KMS-11 (cell line): ENCODE data around the gene EXOSC9.

Experiments used
- H2AFZ ChIP-seq: fragments of 200-600 bp; sonication (generic); 2 replicates; pipeline ENCODE4 v1.6.1; 2016; ENCODE audit warnings: antibody characterized with exemption, mixed run types, low read depth
- H3K27ac ChIP-seq: fragments of 200-600 bp; sonication (generic); 2 replicates; pipeline ENCODE4 v1.6.1; 2016; ENCODE audit warnings: mild to moderate bottlenecking, mixed run types
- H3K27me3 ChIP-seq: fragments of 200-600 bp; sonication (generic); 2 replicates; pipeline ENCODE4 v1.6.1; 2017; ENCODE audit warnings: mild to moderate bottlenecking, low read depth, mixed run types, moderate library complexity; ENCODE audit not compliant: insufficient read depth
- H3K36me3 ChIP-seq: fragments of 200-600 bp; sonication (generic); 2 replicates; pipeline ENCODE4 v1.6.1; 2017; ENCODE audit warnings: mild to moderate bottlenecking, mixed run types; ENCODE audit not compliant: insufficient read depth
- H3K4me1 ChIP-seq: fragments of 200-600 bp; sonication (generic); 2 replicates; pipeline ENCODE4 v1.6.1; 2016; ENCODE audit warnings: mild to moderate bottlenecking, low read depth, mixed run types; ENCODE audit not compliant: poor library complexity, severe bottlenecking
- H3K4me2 ChIP-seq: fragments of 200-600 bp; sonication (generic); 2 replicates; pipeline ENCODE4 v1.7.0; 2016; ENCODE audit warnings: mild to moderate bottlenecking, mixed run types
- H3K4me3 ChIP-seq: fragments of 200-600 bp; sonication (generic); IDR thresholded peaks from 2 replicates; pipeline ENCODE4 v1.6.1; 2017; ENCODE audit warnings: low read depth, low read length, mixed read lengths; ENCODE audit not compliant: insufficient read depth
- H3K79me2 ChIP-seq: fragments of 200-600 bp; sonication (generic); 2 replicates; pipeline ENCODE4 v1.6.1; 2016; ENCODE audit warnings: low read depth, mixed run types; ENCODE audit not compliant: insufficient read depth
- H3K9ac ChIP-seq: fragments of 200-600 bp; sonication (generic); 2 replicates; pipeline ENCODE4 v1.6.1; 2016; ENCODE audit warnings: mild to moderate bottlenecking, mixed run types
- H4K20me1 ChIP-seq: fragments of 200-600 bp; sonication (generic); 2 replicates; pipeline ENCODE4 v1.6.1; 2016; ENCODE audit warnings: mild to moderate bottlenecking, mixed run types; ENCODE audit not compliant: insufficient read depth
- CTCF ChIP-seq: fragments of 200-600 bp; sonication (generic); conservative IDR thresholded peaks from 2 replicates; pipeline ENCODE4 v1.6.1; 2017; ENCODE audit warnings: low read depth, mild to moderate bottlenecking, antibody characterized with exemption, low read length, moderate library complexity, mixed read lengths

Gene EXOSC9

GRCh38 chr4:121806411-121806810 lies 5.3 kb downstream of the EXOSC9 start:
- Histone ChIP-seq H3K4me2 (no peak overlapping the region), H4K20me1 (no peaks in the 10 kb centered on the region), H3K9ac (no peak overlapping the region), H2AFZ (no peak overlapping the region), H3K79me2 (peaks cover 17% of the 10 kb centered on the region; the same call in 1 of the 2 replicates), H3K4me3 (no peak overlapping the region), H3K36me3 (peaks cover 9% of the 10 kb centered on the region; the same call in 1 of the 2 replicates), H3K4me1 (peaks cover 12% of the 10 kb centered on the region), H3K27ac (no peak overlapping the region), H3K27me3 (no peaks in the 10 kb centered on the region)
- TF ChIP-seq CTCF = no peak

- Histone ChIP-seq H3K4me1 (no peaks in the 10 kb centered on the region), H3K4me2 (no peak overlapping the region), H3K36me3 (peaks cover 12% of the 10 kb centered on the region; the same call in 1 of the 2 replicates), H3K9ac (no peak overlapping the region), H4K20me1 (no peaks in the 10 kb centered on the region), H3K27ac (no peak overlapping the region), H3K27me3 (no peaks in the 10 kb centered on the region), H3K79me2 (no peaks in the 10 kb centered on the region; the same call in 1 of the 2 replicates), H3K4me3 (no peak overlapping the region), H2AFZ (no peak overlapping the region)
- no peak for TF ChIP-seq CTCF
Measured at GRCh38 chr4:121811122-121811521, 10.0 kb downstream of the EXOSC9 start.

GRCh38 chr4:121814756-121815155 lies 13.6 kb downstream of the EXOSC9 start:
- H3K4me1 ChIP-seq = peaks cover 8% of the 10 kb centered on the region
- H3K79me2 ChIP-seq = peaks cover 19% of the 10 kb centered on the region; the same call in 1 of the 2 replicates
- H2AFZ ChIP-seq = no peak overlapping the region
- no peaks in the 10 kb centered on the region for H4K20me1 ChIP-seq
- no peaks in the 10 kb centered on the region for H3K27me3 ChIP-seq
- no peak overlapping the region for H3K4me3 ChIP-seq
- H3K36me3 ChIP-seq = peaks cover 18% of the 10 kb centered on the region; the same call in 1 of the 2 replicates
- H3K4me2 ChIP-seq = no peak overlapping the region
- TF ChIP-seq CTCF = no peak
- no peak overlapping the region for H3K9ac ChIP-seq
- no peak overlapping the region for H3K27ac ChIP-seq

- Histone ChIP-seq H4K20me1 (0 out of 2 replicates have a peak, but pooled peaks cover under 1% of the 10 kb centered on the region), H3K27me3 (no peaks in the 10 kb centered on the region), H3K36me3 (peaks cover 35% of the 10 kb centered on the region), H3K4me2 (no peak overlapping the region), H3K4me1 (peaks cover 31% of the 10 kb centered on the region), H2AFZ (no peak overlapping the region), H3K27ac (no peak overlapping the region), H3K79me2 (peaks cover 40% of the 10 kb centered on the region), H3K9ac (no peak overlapping the region), H3K4me3 (no peak overlapping the region)
- no peak for TF ChIP-seq CTCF
Measured at GRCh38 chr4:121817006-121817405, 15.9 kb downstream of the EXOSC9 start.
